Natural killer cell (primary cell): ENCODE data around the gene RECK. TPM values are rescaled to one million over a fixed set of nuclear protein-coding genes. Genes with fewer than 3 reads are reported as not detected.
A peak's percentile ranks its signal among the peaks of the same experiment; 100 is the strongest.

Experiments
- ATAC-seq, 3 donors: fragments of 150-1000 bp in 2 of 3; fragments of 200-7000 bp in 1 of 3; cut with Tn5 transposase; 1 replicate in 1 of 3; 2 replicates in 2 of 3; pipeline ENCODE4 v1.10.0; 2021; ENCODE audit warnings: mild to moderate bottlenecking in 2 of 3, moderate library complexity in 2 of 3
- DNase-seq, 2 donors: peaks; one replicate each; pipeline versions ENCODE4 v3.0.0 to v3.0.0-alpha.2; 2013 to 2021; ENCODE audit warnings: mixed read lengths in 1 of 2
- H3K27ac ChIP-seq: one replicate; pipeline ENCODE4 v1.5.1; 2013; ENCODE audit warnings: mild to moderate bottlenecking, low read length
- H3K27me3 ChIP-seq: one replicate; pipeline ENCODE4 v1.6.1; 2013; ENCODE audit warnings: low read length; ENCODE audit not compliant: control insufficient read depth, insufficient read depth
- H3K36me3 ChIP-seq: one replicate; pipeline ENCODE4 v1.6.1; 2013; ENCODE audit warnings: low read length; ENCODE audit not compliant: control insufficient read depth, insufficient read depth
- H3K4me1 ChIP-seq: one replicate; pipeline ENCODE4 v1.6.1; 2013; ENCODE audit warnings: low read length; ENCODE audit not compliant: control insufficient read depth, insufficient read depth
- H3K4me3 ChIP-seq: one replicate; pipeline ENCODE4 v1.5.1; 2013; ENCODE audit warnings: low read length
- H3K9me3 ChIP-seq: one replicate; pipeline ENCODE4 v1.6.1; 2013; ENCODE audit warnings: low read length; ENCODE audit not compliant: control insufficient read depth, insufficient read depth
- H3K27ac Mint-ChIP-seq, 2 donors: one replicate each; pipeline ENCODE4 v1.8.0; 2022; ENCODE audit warnings: mild to moderate bottlenecking in 2 of 2, mixed read lengths in 2 of 2, moderate library complexity in 1 of 2
- H3K27me3 Mint-ChIP-seq, 2 donors: one replicate each; pipeline ENCODE4 v1.8.0; 2022; ENCODE audit warnings: low read depth in 2 of 2, mixed read lengths in 2 of 2
- H3K36me3 Mint-ChIP-seq: one replicate; pipeline ENCODE4 v1.8.0; 2022; ENCODE audit warnings: mixed read lengths
- H3K4me1 Mint-ChIP-seq, 2 donors: one replicate each; pipeline ENCODE4 v1.8.0; 2022; ENCODE audit warnings: mixed read lengths in 2 of 2
- H3K4me3 Mint-ChIP-seq: one replicate; pipeline ENCODE4 v1.8.0; 2022; ENCODE audit warnings: mild to moderate bottlenecking, moderate library complexity, mixed read lengths
- H3K9me3 Mint-ChIP-seq, 2 donors: one replicate each; pipeline ENCODE4 v1.8.0; 2022; ENCODE audit warnings: mixed read lengths in 2 of 2
- WGBS: methylation state at CpG from one replicate; pipeline ENCODE4 v1.1.7; 2013; ENCODE audit warnings: missing lambda C conversion rate; ENCODE audit not compliant: insufficient coverage; 5-methylcytosine and 5-hydroxymethylcytosine counted together
- intact Hi-C: fragments of 100-400 bp; cut with micrococcal nuclease; formaldehyde crosslinking; loops from one replicate; pipeline ENCODE4 v1.14.2; 2022
- total RNA-seq, 4 donors: library from RNA; stranded (reverse); fragments of 120-200 nt in 1 of 4; gene quantifications; one replicate each; pipeline versions ENCODE4 v1.2.3 to v1.2.4, GENCODE V29; 2013 to 2022
- TF ChIP-seq, protein P1 (sequence below): fragments of 200-600 bp; IDR thresholded peaks from one replicate; pipeline ENCODE4 v1.8.0; 2022; ENCODE audit warnings: antibody characterized with exemption

The RECK gene
- total RNA-seq, 3 donors from 2014 or later (not counting 1 experiment from before 2014, with no cell fraction given): 7.4 to 10.3 (median 8.0) TPM

DNA sequence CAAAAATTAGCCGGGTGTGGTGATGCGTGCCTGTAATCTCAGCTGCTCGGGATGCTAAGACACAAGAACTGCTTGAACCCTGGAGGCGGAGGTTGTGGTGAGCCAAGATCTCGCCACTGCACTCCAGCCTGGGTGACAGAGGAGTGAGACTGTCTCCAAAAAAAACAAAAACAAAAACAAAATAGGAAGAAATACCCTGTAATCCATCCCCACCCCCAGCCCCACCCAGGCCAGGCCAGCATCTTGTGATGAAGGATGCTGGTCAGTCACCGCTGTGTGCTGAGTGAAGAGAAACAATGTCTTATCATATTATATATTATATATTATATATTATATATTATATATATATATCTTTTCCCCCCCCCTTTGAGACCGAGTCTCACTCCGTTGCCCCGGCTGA, 117.0 kb downstream of the RECK start:
- no peaks in the 10 kb centered on the region for H3K9me3 ChIP-seq
- H3K36me3 Mint-ChIP-seq: peaks cover 8% of the 10 kb centered on the region
- ATAC-seq (no peak), DNase-seq (no peak)
- H3K4me1 Mint-ChIP-seq: peaks cover 48 to 51% of the 10 kb centered on the region in 2 donors
- peaks cover 57% of the 10 kb centered on the region for H3K4me1 ChIP-seq
- H3K27me3 ChIP-seq: no peaks in the 10 kb centered on the region
- no peaks in the 10 kb centered on the region for H3K27me3 Mint-ChIP-seq
- WGBS: 42% methylated on average over 5 of the region's 9 CpGs
- intact Hi-C loops: loop anchor here (5.0 kb wide), 1 partner anchor 51 kb away; no protein-coding TSS in a partner anchor
- H3K27ac Mint-ChIP-seq: peak overlapping the region; percentile 89 to 95
- no peaks in the 10 kb centered on the region for H3K9me3 Mint-ChIP-seq
- peak overlapping the region; percentile 10 for H3K27ac ChIP-seq
- H3K4me3 Mint-ChIP-seq: peak overlapping the region; percentile 68
- H3K4me3 ChIP-seq: no peak overlapping the region
- peaks cover 24% of the 10 kb centered on the region for H3K36me3 ChIP-seq
- TF ChIP-seq, protein P1, sequence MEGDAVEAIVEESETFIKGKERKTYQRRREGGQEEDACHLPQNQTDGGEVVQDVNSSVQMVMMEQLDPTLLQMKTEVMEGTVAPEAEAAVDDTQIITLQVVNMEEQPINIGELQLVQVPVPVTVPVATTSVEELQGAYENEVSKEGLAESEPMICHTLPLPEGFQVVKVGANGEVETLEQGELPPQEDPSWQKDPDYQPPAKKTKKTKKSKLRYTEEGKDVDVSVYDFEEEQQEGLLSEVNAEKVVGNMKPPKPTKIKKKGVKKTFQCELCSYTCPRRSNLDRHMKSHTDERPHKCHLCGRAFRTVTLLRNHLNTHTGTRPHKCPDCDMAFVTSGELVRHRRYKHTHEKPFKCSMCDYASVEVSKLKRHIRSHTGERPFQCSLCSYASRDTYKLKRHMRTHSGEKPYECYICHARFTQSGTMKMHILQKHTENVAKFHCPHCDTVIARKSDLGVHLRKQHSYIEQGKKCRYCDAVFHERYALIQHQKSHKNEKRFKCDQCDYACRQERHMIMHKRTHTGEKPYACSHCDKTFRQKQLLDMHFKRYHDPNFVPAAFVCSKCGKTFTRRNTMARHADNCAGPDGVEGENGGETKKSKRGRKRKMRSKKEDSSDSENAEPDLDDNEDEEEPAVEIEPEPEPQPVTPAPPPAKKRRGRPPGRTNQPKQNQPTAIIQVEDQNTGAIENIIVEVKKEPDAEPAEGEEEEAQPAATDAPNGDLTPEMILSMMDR: no peak

DNA sequence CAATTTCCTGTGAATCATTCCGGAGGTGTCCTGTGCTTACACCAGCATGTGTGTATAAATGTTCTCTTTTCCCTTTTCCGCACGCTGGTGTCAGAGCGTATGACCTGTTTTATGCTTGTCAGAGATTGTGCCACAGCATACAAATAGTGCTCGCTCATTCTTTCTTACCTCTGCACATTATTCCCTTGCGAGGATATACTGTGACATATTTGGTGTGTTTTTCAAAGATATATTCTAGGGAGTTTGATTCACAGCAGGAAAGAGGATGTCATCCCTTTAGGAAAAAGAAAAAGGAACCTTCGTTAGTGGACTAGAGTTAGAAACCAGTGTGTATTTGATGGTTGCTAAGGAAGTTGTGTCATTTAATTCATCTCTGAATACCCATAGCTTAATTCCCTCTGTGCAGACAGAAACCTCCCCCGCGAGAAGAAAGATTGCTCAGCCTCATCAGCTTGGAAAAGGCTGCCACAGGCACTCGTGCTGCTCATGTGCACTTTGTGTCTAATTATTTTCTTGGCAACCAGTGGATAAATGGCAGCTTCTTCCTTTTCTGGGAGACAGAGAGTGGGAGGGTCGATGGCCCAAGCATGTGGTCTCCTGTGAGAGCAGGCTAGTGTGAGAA, 117.7 kb downstream of the RECK start:
- 56% methylated on average over 10 of the region's 11 CpGs for WGBS
- Mint-ChIP-seq H3K27me3 (no peaks in the 10 kb centered on the region), H3K4me3 (peak overlapping the region; percentile 14), H3K9me3 (no peaks in the 10 kb centered on the region), H3K36me3 (peaks cover 8% of the 10 kb centered on the region), H3K27ac (peak overlapping the region; percentile 71 to 89), H3K4me1 (peaks cover 51 to 55% of the 10 kb centered on the region in 2 donors)
- ATAC-seq (no peak), DNase-seq (no peak)
- Histone ChIP-seq H3K36me3 (peaks cover 30% of the 10 kb centered on the region), H3K4me3 (no peak overlapping the region), H3K9me3 (no peaks in the 10 kb centered on the region), H3K27me3 (no peaks in the 10 kb centered on the region), H3K4me1 (peaks cover 50% of the 10 kb centered on the region), H3K27ac (peak overlapping the region; percentile 52)
- TF ChIP-seq, protein P1: no peak
- intact Hi-C loops: loop anchor here (5.0 kb wide), 1 partner anchor 52 kb away; no protein-coding TSS in a partner anchor

DNA sequence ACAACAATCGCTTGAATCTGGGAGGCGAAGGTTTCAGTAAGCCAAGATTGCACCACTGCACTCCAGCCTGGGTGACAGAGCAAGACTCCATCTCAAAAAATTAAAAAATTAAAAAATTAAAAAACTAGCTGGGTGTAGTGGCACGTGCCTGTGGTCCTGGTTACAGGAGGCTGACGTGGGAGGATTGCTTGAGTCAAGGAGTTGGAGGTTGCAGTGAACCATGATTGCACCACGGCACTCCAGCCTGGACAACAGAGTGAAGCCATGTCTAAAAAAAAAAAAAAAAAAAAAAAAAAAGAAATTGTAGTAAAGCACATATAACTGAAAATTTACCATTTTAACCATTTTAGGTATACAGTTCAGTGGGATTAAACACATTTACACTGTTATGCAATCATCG, 119.4 kb downstream of the RECK start:
- H3K27me3 ChIP-seq: no peaks in the 10 kb centered on the region
- peaks cover 14% of the 10 kb centered on the region for H3K36me3 Mint-ChIP-seq
- no peaks in the 10 kb centered on the region for H3K9me3 Mint-ChIP-seq
- TF ChIP-seq, protein P1: no peak
- H3K4me3 Mint-ChIP-seq: no peak overlapping the region
- no peaks in the 10 kb centered on the region for H3K9me3 ChIP-seq
- intact Hi-C loops: no loop called here
- WGBS: 97% methylated on average over 5 of the region's 6 CpGs
- ATAC-seq: no peak
- no peak overlapping the region for H3K4me3 ChIP-seq
- peaks cover 34% of the 10 kb centered on the region for H3K4me1 ChIP-seq
- no peak overlapping the region for H3K27ac ChIP-seq
- H3K4me1 Mint-ChIP-seq: peaks cover 47 to 48% of the 10 kb centered on the region in 2 donors
- no peak overlapping the region for H3K27ac Mint-ChIP-seq
- H3K27me3 Mint-ChIP-seq: no peaks in the 10 kb centered on the region
- DNase-seq: no peak
- peaks cover 31% of the 10 kb centered on the region for H3K36me3 ChIP-seq

DNA sequence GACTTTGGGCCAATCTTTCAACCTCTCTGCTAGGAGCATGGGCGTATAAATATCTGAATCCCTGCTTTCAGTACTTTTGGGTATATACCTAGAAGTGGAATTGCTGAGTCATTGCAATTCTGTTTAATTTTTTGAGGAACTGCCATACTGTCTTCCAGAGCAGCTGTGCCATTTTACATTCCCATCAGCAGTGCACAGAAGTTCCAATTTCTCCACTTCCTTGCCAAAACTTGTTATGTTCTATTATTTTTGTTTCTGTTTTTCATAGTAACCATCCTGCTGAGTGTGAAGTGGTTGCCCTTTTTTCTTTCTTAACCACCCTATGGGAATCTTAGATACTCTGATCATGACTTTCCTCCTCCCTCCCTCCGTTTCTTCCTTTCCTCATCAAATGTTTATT, 121.4 kb downstream of the RECK start:
- Mint-ChIP-seq H3K27ac (peak overlapping the region in 1 of 2 donors; percentile 41), H3K4me3 (no peak overlapping the region), H3K9me3 (no peaks in the 10 kb centered on the region), H3K27me3 (no peaks in the 10 kb centered on the region), H3K4me1 (peaks cover 41 to 43% of the 10 kb centered on the region in 2 donors), H3K36me3 (peaks cover 14% of the 10 kb centered on the region)
- no peaks in the 10 kb centered on the region for H3K9me3 ChIP-seq
- 100% methylated on average over 2 of the region's 2 CpGs for WGBS
- peaks cover 32% of the 10 kb centered on the region for H3K36me3 ChIP-seq
- H3K4me1 ChIP-seq: peaks cover 14% of the 10 kb centered on the region
- H3K4me3 ChIP-seq: no peak overlapping the region
- TF ChIP-seq, protein P1: no peak
- DNase-seq (no peak), ATAC-seq (no peak)
- no peaks in the 10 kb centered on the region for H3K27me3 ChIP-seq
- H3K27ac ChIP-seq: no peak overlapping the region
- intact Hi-C loops: no loop called here
